ENCODE measurements around the gene AHI1.

AHI1 gene

GRCh38 chr6:135251498-135252441 lies 245.8 kb downstream of the AHI1 start:
- no peak overlapping the region for H3K27ac ChIP-seq (ENCODE audit: extremely low read depth, low read depth, low read length)
- H3K4me1 ChIP-seq (ENCODE audit: control insufficient read depth, insufficient read depth, low read length), result no peaks in the 10 kb centered on the region
- no peaks in the 10 kb centered on the region for H3K36me3 ChIP-seq (ENCODE audit: control insufficient read depth in 2 of 2, insufficient read depth in 1 of 2, low read length in 2 of 2)
- ChIA-PET POLR2A (no interaction called here), CTCF (no interaction called here)
- no peak for TF ChIP-seq KLF10 (tag by site-specific recombination; IDR thresholded peaks at IDR 0.05)
- no peak for TF ChIP-seq ZNF223 (tag by site-specific recombination; IDR thresholded peaks at IDR 0.05)
- TF ChIP-seq ZNF174 (tag by site-specific recombination; IDR thresholded peaks at IDR 0.05), result no peak
- TF ChIP-seq ZFP41 (tag by site-specific recombination; IDR thresholded peaks at IDR 0.05; ENCODE audit: borderline replicate concordance), result no peak
- TF ChIP-seq ZNF138 (tag by site-specific recombination; IDR thresholded peaks at IDR 0.05; ENCODE audit: borderline replicate concordance), result no peak
- no peak for TF ChIP-seq PRDM2 (tag by site-specific recombination; IDR thresholded peaks at IDR 0.05; ENCODE audit: borderline replicate concordance)
- TF ChIP-seq, protein P1, sequence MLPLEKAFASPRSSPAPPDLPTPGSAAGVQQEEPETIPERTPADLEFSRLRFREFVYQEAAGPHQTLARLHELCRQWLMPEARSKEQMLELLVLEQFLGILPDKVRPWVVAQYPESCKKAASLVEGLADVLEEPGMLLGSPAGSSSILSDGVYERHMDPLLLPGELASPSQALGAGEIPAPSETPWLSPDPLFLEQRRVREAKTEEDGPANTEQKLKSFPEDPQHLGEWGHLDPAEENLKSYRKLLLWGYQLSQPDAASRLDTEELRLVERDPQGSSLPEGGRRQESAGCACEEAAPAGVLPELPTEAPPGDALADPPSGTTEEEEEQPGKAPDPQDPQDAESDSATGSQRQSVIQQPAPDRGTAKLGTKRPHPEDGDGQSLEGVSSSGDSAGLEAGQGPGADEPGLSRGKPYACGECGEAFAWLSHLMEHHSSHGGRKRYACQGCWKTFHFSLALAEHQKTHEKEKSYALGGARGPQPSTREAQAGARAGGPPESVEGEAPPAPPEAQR (tag by site-specific recombination; IDR thresholded peaks at IDR 0.05), result no peak
- TF ChIP-seq ZBTB48 (tag by site-specific recombination; IDR thresholded peaks at IDR 0.05), result no peak
- no peak for TF ChIP-seq ZNF394 (tag by site-specific recombination; IDR thresholded peaks at IDR 0.05; ENCODE audit: borderline replicate concordance)
- TF ChIP-seq ZNF600 (tag by site-specific recombination; IDR thresholded peaks at IDR 0.05), result no peak
- no peak for TF ChIP-seq ZNF362 (tag by site-specific recombination; IDR thresholded peaks at IDR 0.05)
- TF ChIP-seq ZNF626 (tag by site-specific recombination; IDR thresholded peaks at IDR 0.05), result no peak
- TF ChIP-seq ZNF624 (tag by site-specific recombination; IDR thresholded peaks at IDR 0.05), result no peak
- no peak for TF ChIP-seq GLIS2 (tag by site-specific recombination; IDR thresholded peaks at IDR 0.05)
- no peak overlapping the region for H3K4me3 ChIP-seq (ENCODE audit: low read depth, low read length)
- H3K9me3 ChIP-seq (ENCODE audit: control insufficient read depth, insufficient read depth, low read depth, low read length), result no peaks in the 10 kb centered on the region

DNA sequence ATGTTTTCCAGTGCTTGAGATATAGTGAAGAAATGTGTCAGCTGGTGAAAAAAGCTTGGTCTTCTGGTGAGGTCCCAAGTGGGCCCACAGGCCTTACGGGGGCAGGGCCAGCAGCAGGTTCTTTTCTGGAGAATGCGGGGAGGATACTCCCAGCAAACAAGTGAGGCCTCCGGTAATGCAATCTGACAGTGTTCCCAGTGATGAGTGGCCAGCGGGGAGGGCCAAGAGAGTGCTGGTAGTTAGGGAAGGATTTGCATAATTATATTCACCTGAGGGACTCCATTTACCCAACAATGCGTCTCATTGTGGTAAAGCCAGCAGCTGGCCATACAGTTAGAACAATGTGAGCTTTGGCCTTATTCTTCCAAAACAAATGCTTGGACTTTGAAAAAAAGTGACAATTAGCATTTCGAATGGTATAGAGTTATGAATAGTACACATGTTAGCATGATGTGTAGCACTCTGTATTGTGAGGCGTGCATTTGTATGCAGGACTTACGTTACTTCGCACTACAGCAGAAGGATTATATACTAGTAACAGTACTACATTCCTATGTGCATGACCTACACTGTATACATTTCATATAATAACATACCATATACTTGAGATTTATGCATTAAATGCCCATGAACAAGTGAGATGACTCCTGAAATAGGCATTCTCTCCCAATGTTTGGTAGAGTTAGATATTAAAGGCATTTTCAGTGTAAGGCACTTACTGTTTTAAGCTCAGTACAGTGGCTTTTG lies 246.6 kb downstream of the AHI1 start:
- H3K27ac ChIP-seq (ENCODE audit: extremely low read depth, low read depth, low read length), result no peak overlapping the region
- H3K4me3 ChIP-seq (ENCODE audit: low read depth, low read length), result no peak overlapping the region
- CTCF ChIA-PET, result interaction anchor here (0.5 to 1.0 kb wide), 4 partner anchors 9 to 89 kb away, joined by 3 to 5 read pairs (median 3); no protein-coding TSS in a partner anchor
- H3K9me3 ChIP-seq (ENCODE audit: control insufficient read depth, insufficient read depth, low read depth, low read length), result no peaks in the 10 kb centered on the region
- POLR2A ChIA-PET, result no interaction called here
- H3K4me1 ChIP-seq (ENCODE audit: control insufficient read depth, insufficient read depth, low read length), result no peaks in the 10 kb centered on the region
- H3K36me3 ChIP-seq (ENCODE audit: control insufficient read depth in 2 of 2, insufficient read depth in 1 of 2, low read length in 2 of 2), result no peaks in the 10 kb centered on the region
- TF ChIP-seq ZNF121 (tag by site-specific recombination; IDR thresholded peaks at IDR 0.05) (no peak), KLF8 (tag by site-specific recombination; IDR thresholded peaks at IDR 0.05) (no peak), ZNF776 (tag by site-specific recombination; IDR thresholded peaks at IDR 0.05; ENCODE audit: borderline replicate concordance) (no peak), SP2 (tag by site-specific recombination; IDR thresholded peaks at IDR 0.05) (no peak), EGR2 (tag by site-specific recombination; IDR thresholded peaks at IDR 0.05; ENCODE audit: low read depth) (no peak), BCL11A (tag by site-specific recombination; IDR thresholded peaks at IDR 0.05; ENCODE audit: low read depth) (no peak), ZNF610 (tag by site-specific recombination; IDR thresholded peaks at IDR 0.05; ENCODE audit: borderline replicate concordance) (no peak), GFI1B (tag by site-specific recombination; IDR thresholded peaks at IDR 0.05) (no peak), ZNF830 (tag by site-specific recombination; IDR thresholded peaks at IDR 0.05; ENCODE audit: low read depth) (no peak)
- TF ChIP-seq, protein P1 (tag by site-specific recombination; IDR thresholded peaks at IDR 0.05), result no peak

All from HEK293 (cell line).